ENCODE data around the gene PRKN.

DNA sequence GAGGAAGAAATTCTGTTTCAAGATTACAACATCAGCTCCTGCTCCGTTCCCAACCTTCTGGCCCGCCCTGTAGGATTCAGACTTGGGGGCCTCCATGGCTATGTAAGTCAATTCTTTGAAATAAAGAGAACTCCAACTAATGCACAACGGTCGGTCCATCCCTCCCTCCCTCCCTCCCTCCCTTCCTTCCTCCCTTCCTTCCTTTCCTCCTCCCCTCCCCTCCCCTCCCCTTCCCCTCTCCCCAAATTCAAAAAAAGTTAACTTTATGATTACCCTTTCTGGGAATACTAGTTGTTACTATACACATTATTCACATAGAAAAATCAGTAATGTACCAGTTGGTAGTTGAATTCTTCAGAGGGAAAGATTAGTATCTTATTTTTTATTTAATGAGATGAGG is 1274.0 kb downstream of the PRKN start:
- TF ChIP-seq EZH2phosphoT487 (IDR thresholded peaks at IDR 0.05; ENCODE audit: low read length) (no peak), EZH2 (optimal IDR thresholded peaks at IDR 0.05; ENCODE audit: low read depth, low read length) (no peak)
- TF ChIP-seq, protein P1, sequence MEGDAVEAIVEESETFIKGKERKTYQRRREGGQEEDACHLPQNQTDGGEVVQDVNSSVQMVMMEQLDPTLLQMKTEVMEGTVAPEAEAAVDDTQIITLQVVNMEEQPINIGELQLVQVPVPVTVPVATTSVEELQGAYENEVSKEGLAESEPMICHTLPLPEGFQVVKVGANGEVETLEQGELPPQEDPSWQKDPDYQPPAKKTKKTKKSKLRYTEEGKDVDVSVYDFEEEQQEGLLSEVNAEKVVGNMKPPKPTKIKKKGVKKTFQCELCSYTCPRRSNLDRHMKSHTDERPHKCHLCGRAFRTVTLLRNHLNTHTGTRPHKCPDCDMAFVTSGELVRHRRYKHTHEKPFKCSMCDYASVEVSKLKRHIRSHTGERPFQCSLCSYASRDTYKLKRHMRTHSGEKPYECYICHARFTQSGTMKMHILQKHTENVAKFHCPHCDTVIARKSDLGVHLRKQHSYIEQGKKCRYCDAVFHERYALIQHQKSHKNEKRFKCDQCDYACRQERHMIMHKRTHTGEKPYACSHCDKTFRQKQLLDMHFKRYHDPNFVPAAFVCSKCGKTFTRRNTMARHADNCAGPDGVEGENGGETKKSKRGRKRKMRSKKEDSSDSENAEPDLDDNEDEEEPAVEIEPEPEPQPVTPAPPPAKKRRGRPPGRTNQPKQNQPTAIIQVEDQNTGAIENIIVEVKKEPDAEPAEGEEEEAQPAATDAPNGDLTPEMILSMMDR (IDR thresholded peaks at IDR 0.05; ENCODE audit: low read length), result no peak
